Liver (tissue), 9 donors: ENCODE measurements around the gene C1QA. TPM values are rescaled to one million over a fixed set of nuclear protein-coding genes. Genes with fewer than 3 reads are reported as not detected.

ENCODE experiments used
- DNase-seq: peaks from one replicate; pipeline ENCODE4 v3.0.0-alpha.2; 2017; ENCODE audit warnings: low spot score
- H3K27ac ChIP-seq, 2 donors: one replicate each; pipeline ENCODE4 v1.7.0; 2013; ENCODE audit warnings: inconsistent platforms in 2 of 2, low read length in 2 of 2, control low read depth in 1 of 2, low read depth in 1 of 2, mild to moderate bottlenecking in 1 of 2
- H3K27me3 ChIP-seq, 4 donors: one replicate each; pipeline versions ENCODE4 v1.6.1 to v1.7.0; 2013; ENCODE audit warnings: low read length in 3 of 4, inconsistent platforms in 1 of 4, mild to moderate bottlenecking in 1 of 4, moderate library complexity in 1 of 4; ENCODE audit not compliant: control insufficient read depth in 4 of 4, insufficient read depth in 4 of 4
- H3K36me3 ChIP-seq, 4 donors: one replicate each; pipeline versions ENCODE4 v1.6.1 to v1.7.0; 2013; ENCODE audit warnings: low read length in 3 of 4, mild to moderate bottlenecking in 3 of 4, low read depth in 1 of 4, moderate library complexity in 1 of 4; ENCODE audit not compliant: control insufficient read depth in 4 of 4, insufficient read depth in 3 of 4
- H3K4me1 ChIP-seq, 4 donors: one replicate each; pipeline versions ENCODE4 v1.6.1 to v1.7.0; 2013; ENCODE audit warnings: low read length in 3 of 4, mild to moderate bottlenecking in 3 of 4, moderate library complexity in 1 of 4; ENCODE audit not compliant: control insufficient read depth in 4 of 4, insufficient read depth in 4 of 4
- H3K4me3 ChIP-seq, 3 donors: one replicate each; pipeline versions ENCODE4 v1.6.1 to v1.7.0; 2013; ENCODE audit warnings: low read length in 3 of 3, control low read depth in 1 of 3, low read depth in 1 of 3, mild to moderate bottlenecking in 1 of 3
- H3K9ac ChIP-seq, 2 donors: one replicate each; pipeline ENCODE4 v1.7.0; 2013; ENCODE audit warnings: low read length in 2 of 2, mild to moderate bottlenecking in 2 of 2, moderate library complexity in 2 of 2, control low read depth in 1 of 2, low read depth in 1 of 2
- H3K9me3 ChIP-seq, 4 donors: one replicate each; pipeline versions ENCODE4 v1.6.1 to v1.7.0; 2013; ENCODE audit warnings: low read length in 3 of 4; ENCODE audit not compliant: control insufficient read depth in 4 of 4
- EGR1 ChIP-seq, 2 donors: IDR thresholded peaks; 2 replicates each; pipeline ENCODE4 v1.6.1; 2016 to 2018; ENCODE audit warnings: antibody characterized with exemption in 2 of 2, low read depth in 2 of 2
- FOXA1 ChIP-seq: IDR thresholded peaks from 2 replicates; pipeline ENCODE4 v1.6.1; 2016; ENCODE audit warnings: antibody characterized with exemption
- FOXA2 ChIP-seq: IDR thresholded peaks from 2 replicates; pipeline ENCODE4 v1.6.1; 2016; ENCODE audit warnings: antibody characterized with exemption
- GABPA ChIP-seq, 2 donors: IDR thresholded peaks in 1 of 2; conservative IDR thresholded peaks in 1 of 2; 2 replicates each; pipeline ENCODE4 v1.6.1; 2016; ENCODE audit warnings: antibody characterized with exemption in 2 of 2, mild to moderate bottlenecking in 1 of 2, moderate library complexity in 1 of 2
- HNF4A ChIP-seq, 2 donors: conservative IDR thresholded peaks; 2 replicates each; pipeline ENCODE4 v1.6.1; 2016; ENCODE audit warnings: antibody characterized with exemption in 2 of 2, mild to moderate bottlenecking in 2 of 2
- HNF4G ChIP-seq: IDR thresholded peaks from 2 replicates; pipeline ENCODE4 v1.6.1; 2016; ENCODE audit warnings: antibody characterized with exemption
- JUND ChIP-seq, 2 donors: IDR thresholded peaks; 2 replicates each; pipeline ENCODE4 v1.6.1; 2016; ENCODE audit warnings: antibody characterized with exemption in 2 of 2
- NR2F2 ChIP-seq: IDR thresholded peaks from 2 replicates; pipeline ENCODE4 v1.6.1; 2016; ENCODE audit warnings: antibody characterized with exemption
- RAD21 ChIP-seq, 2 donors: IDR thresholded peaks; 2 replicates each; pipeline ENCODE4 v1.6.1; 2016; ENCODE audit warnings: antibody characterized with exemption in 2 of 2, mild to moderate bottlenecking in 2 of 2
- RXRA ChIP-seq, 2 donors: IDR thresholded peaks; 2 replicates each; pipeline ENCODE4 v1.6.1; 2017 to 2018; ENCODE audit warnings: antibody characterized with exemption in 2 of 2, mild to moderate bottlenecking in 1 of 2
- SP1 ChIP-seq: IDR thresholded peaks from 2 replicates; pipeline ENCODE4 v1.6.1; 2018; ENCODE audit warnings: antibody characterized with exemption, mild to moderate bottlenecking
- TAF1 ChIP-seq: conservative IDR thresholded peaks from 2 replicates; pipeline ENCODE4 v1.6.1; 2016; ENCODE audit warnings: antibody characterized with exemption, mild to moderate bottlenecking
- YY1 ChIP-seq: IDR thresholded peaks from 2 replicates; pipeline ENCODE4 v1.6.1; 2016; ENCODE audit warnings: antibody characterized with exemption, mild to moderate bottlenecking
- WGBS: extraction: QIAGEN DNeasy Blood & Tissue Kit; methylation state at CpG from one replicate; pipeline ENCODE4 v1.1.7; 2013; 5-methylcytosine and 5-hydroxymethylcytosine counted together
- polyA plus RNA-seq, 2 donors: library from polyadenylated mRNA; stranded (reverse) in 1 of 2; unstranded in 1 of 2; fragments of 200-250 nt in 1 of 2; fragments of >200 nt in 1 of 2; fragmentation: Nextera tagmentation in 1 of 2; extraction: Ambion mirVana in 1 of 2; gene quantifications; one replicate each; pipeline versions ENCODE4 v1.2.1 to v1.2.3, GENCODE V29; 2013 to 2015
- total RNA-seq, 2 donors: library from RNA; depleted of rRNA; stranded (reverse); fragments of >200 nt; gene quantifications; one replicate each; pipeline ENCODE4 v1.2.3, GENCODE V29; 2014
- TF ChIP-seq, protein P1 (sequence below): IDR thresholded peaks from 2 replicates; pipeline ENCODE4 v1.6.1; 2016; ENCODE audit warnings: antibody characterized with exemption, mild to moderate bottlenecking
- TF ChIP-seq, protein P2 (sequence below): IDR thresholded peaks from 2 replicates; pipeline ENCODE4 v1.6.1; 2016; ENCODE audit warnings: antibody characterized with exemption
- TF ChIP-seq, protein P3 (sequence below): fragments of 150-350 bp; IDR thresholded peaks from 2 replicates; pipeline ENCODE4 v1.5.1; 2017; ENCODE audit warnings: improper control_type of control experiment, low read depth, low read length; ENCODE audit not compliant: missing input control
- TF ChIP-seq, protein P4 (sequence below): IDR thresholded peaks from 2 replicates; pipeline ENCODE4 v1.6.1; 2016; ENCODE audit warnings: antibody characterized with exemption
- donor health status: healthy.
- donor health status: healthy.
- donor health status: healthy.
- donor health status: healthy.
- donor health status: healthy.

The C1QA gene
- total and polyA plus RNA-seq, 4 donors = 73.0 to 243 (median 94.6) TPM

DNA sequence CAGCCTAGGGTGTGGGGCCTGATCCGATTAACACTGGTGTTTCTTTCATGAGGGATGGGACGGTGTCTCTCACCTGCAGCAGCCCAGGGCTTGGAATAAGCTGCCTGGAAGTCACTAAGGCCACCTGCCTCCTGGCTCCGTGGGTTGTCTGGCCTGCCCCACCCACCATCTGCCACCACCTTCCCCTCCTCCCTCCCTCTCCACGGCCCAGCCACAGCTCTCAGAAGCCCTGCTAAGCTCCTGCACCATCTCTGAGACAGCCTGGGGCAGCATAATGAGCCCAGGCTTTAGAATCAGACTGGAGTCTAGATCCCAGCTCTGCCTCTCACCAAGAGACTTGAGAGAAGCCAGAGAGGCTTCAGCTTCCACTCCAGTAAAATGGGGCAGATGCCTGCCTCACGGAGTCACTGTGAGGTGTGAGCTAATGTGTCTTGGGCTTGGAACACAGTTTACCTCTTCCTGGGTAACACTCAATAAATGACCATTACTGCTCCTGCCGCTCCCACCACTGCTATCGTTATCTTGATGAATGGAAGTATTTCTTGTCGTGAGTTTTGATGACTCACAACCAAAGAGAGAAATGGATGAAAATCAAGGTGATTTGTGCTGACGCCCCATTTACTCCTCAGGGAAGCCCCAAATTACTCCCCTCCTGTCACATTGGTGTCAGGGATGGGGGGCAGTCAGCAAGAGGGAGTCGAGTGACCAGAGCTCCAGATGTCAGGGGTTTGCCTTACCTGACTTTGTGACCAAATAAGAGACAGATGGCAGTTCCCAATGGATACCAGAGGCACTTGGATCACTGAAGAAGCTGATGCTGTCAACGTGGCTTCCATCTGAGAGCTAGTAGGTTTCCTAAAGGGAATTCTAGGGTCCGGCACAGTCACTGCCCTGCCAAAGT, 23.5 kb upstream of the C1QA start:
- no peak for DNase-seq
- H3K27me3 ChIP-seq = peaks cover 0 to 15% (median 4%) of the 10 kb centered on the region in 4 donors
- no peaks in the 10 kb centered on the region for H3K4me1 ChIP-seq
- 47% methylated on average over 12 of the region's 12 CpGs for WGBS
- peaks cover 0 to 2% (median 0%) of the 10 kb centered on the region in 4 donors for H3K9me3 ChIP-seq
- H3K36me3 ChIP-seq = no peaks in the 10 kb centered on the region
- no peak for TF ChIP-seq EGR1 (IDR thresholded peaks at IDR 0.05; ENCODE audit: low read depth in 2 of 2)
- no peak overlapping the region for H3K9ac ChIP-seq
- H3K4me3 ChIP-seq = no peak overlapping the region
- no peak overlapping the region for H3K27ac ChIP-seq

DNA sequence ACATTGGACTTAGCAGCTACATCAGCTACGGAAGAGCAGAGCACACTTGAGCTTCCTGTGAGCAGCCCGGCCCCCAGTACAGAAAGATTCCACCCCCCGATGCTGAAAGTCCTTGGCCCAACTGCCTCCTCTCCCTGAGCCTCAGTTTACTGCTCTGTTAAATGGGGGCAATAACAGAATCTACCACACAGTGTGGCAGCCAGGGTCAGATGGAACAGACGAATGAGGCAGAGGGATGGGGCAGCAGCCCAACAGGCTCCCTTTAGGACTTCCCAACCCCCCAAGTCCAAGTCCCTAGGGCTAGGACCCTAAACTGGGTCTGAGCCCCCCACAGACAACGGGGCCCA, 22.9 kb upstream of the C1QA start:
- Histone ChIP-seq H3K27me3 (peaks cover 0 to 13% (median 4%) of the 10 kb centered on the region in 4 donors), H3K9ac (no peak overlapping the region), H3K36me3 (no peaks in the 10 kb centered on the region), H3K4me3 (no peak overlapping the region), H3K9me3 (peaks cover 0 to 2% (median 0%) of the 10 kb centered on the region in 4 donors), H3K27ac (no peak overlapping the region), H3K4me1 (no peaks in the 10 kb centered on the region)
- WGBS = 58% methylated on average over 5 of the region's 5 CpGs
- no peak for DNase-seq
- TF ChIP-seq, protein P1, sequence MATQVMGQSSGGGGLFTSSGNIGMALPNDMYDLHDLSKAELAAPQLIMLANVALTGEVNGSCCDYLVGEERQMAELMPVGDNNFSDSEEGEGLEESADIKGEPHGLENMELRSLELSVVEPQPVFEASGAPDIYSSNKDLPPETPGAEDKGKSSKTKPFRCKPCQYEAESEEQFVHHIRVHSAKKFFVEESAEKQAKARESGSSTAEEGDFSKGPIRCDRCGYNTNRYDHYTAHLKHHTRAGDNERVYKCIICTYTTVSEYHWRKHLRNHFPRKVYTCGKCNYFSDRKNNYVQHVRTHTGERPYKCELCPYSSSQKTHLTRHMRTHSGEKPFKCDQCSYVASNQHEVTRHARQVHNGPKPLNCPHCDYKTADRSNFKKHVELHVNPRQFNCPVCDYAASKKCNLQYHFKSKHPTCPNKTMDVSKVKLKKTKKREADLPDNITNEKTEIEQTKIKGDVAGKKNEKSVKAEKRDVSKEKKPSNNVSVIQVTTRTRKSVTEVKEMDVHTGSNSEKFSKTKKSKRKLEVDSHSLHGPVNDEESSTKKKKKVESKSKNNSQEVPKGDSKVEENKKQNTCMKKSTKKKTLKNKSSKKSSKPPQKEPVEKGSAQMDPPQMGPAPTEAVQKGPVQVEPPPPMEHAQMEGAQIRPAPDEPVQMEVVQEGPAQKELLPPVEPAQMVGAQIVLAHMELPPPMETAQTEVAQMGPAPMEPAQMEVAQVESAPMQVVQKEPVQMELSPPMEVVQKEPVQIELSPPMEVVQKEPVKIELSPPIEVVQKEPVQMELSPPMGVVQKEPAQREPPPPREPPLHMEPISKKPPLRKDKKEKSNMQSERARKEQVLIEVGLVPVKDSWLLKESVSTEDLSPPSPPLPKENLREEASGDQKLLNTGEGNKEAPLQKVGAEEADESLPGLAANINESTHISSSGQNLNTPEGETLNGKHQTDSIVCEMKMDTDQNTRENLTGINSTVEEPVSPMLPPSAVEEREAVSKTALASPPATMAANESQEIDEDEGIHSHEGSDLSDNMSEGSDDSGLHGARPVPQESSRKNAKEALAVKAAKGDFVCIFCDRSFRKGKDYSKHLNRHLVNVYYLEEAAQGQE = no peak
- TF ChIP-seq, protein P2, sequence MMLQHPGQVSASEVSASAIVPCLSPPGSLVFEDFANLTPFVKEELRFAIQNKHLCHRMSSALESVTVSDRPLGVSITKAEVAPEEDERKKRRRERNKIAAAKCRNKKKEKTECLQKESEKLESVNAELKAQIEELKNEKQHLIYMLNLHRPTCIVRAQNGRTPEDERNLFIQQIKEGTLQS = no peak
- no peak for TF ChIP-seq SP1
- no peak for TF ChIP-seq HNF4G
- no peak for TF ChIP-seq TAF1
- TF ChIP-seq RXRA (IDR thresholded peaks at IDR 0.05) = no peak
- TF ChIP-seq FOXA1 = no peak
- no peak for TF ChIP-seq FOXA2
- no peak for TF ChIP-seq HNF4A (conservative IDR thresholded peaks at IDR 0.05)
- no peak for TF ChIP-seq EGR1 (IDR thresholded peaks at IDR 0.05; ENCODE audit: low read depth in 2 of 2)
- TF ChIP-seq GABPA (IDR thresholded peaks at IDR 0.05 in 1 of 2, conservative IDR thresholded peaks at IDR 0.05 in 1 of 2) = no peak
- no peak for TF ChIP-seq RAD21 (IDR thresholded peaks at IDR 0.05)
- TF ChIP-seq NR2F2 = no peak
- TF ChIP-seq JUND (IDR thresholded peaks at IDR 0.05) = no peak
- TF ChIP-seq, protein P3, sequence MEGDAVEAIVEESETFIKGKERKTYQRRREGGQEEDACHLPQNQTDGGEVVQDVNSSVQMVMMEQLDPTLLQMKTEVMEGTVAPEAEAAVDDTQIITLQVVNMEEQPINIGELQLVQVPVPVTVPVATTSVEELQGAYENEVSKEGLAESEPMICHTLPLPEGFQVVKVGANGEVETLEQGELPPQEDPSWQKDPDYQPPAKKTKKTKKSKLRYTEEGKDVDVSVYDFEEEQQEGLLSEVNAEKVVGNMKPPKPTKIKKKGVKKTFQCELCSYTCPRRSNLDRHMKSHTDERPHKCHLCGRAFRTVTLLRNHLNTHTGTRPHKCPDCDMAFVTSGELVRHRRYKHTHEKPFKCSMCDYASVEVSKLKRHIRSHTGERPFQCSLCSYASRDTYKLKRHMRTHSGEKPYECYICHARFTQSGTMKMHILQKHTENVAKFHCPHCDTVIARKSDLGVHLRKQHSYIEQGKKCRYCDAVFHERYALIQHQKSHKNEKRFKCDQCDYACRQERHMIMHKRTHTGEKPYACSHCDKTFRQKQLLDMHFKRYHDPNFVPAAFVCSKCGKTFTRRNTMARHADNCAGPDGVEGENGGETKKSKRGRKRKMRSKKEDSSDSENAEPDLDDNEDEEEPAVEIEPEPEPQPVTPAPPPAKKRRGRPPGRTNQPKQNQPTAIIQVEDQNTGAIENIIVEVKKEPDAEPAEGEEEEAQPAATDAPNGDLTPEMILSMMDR = no peak
- no peak for TF ChIP-seq YY1
- TF ChIP-seq, protein P4, sequence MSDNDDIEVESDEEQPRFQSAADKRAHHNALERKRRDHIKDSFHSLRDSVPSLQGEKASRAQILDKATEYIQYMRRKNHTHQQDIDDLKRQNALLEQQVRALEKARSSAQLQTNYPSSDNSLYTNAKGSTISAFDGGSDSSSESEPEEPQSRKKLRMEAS = no peak
